ENCODE results near the gene BMP4. TPM values are rescaled to one million over a fixed set of nuclear protein-coding genes. Genes with fewer than 3 reads are reported as not detected.

The BMP4 gene
- total and polyA plus RNA-seq, 2 experiments from 2014 or later = 2.5 to 3.9 TPM

- no peaks in the 10 kb centered on the region for H3K36me3 ChIP-seq (ENCODE audit: insufficient read depth)
- Mint-ChIP-seq H3K4me3 (no peak overlapping the region), H3K27ac (no peak overlapping the region), H3K4me1 (peaks cover 23% of the 10 kb centered on the region), H3K36me3 (ENCODE audit: low read depth) (no peaks in the 10 kb centered on the region), H3K27me3 (ENCODE audit: insufficient read depth, low read depth, poor library complexity) (peaks cover 58% of the 10 kb centered on the region), H3K9me3 (peaks cover 12% of the 10 kb centered on the region; the same call in 2 of the 3 replicates)
- no peak overlapping the region for H3K4me3 ChIP-seq
- H3K27ac ChIP-seq (ENCODE audit: low read depth) = no peak overlapping the region
- H2AFZ ChIP-seq = no peak overlapping the region
- TF ChIP-seq NANOG (IDR thresholded peaks at IDR 0.05; ENCODE audit: borderline replicate concordance) (no peak), POLR2AphosphoS5 (IDR thresholded peaks at IDR 0.05; ENCODE audit: low read depth) (no peak), STAT1 (IDR thresholded peaks at IDR 0.05; ENCODE audit: unreplicated experiment) (no peak), REST (IDR thresholded peaks at IDR 0.05; ENCODE audit: unreplicated experiment) (no peak), CTCF (conservative IDR thresholded peaks at IDR 0.05; ENCODE audit: low read depth in 2 of 2) (no peak), ZNF331 (CRISPR knock-in tag; IDR thresholded peaks at IDR 0.05; ENCODE audit: low read depth) (no peak), CREB1 (CRISPR knock-in tag; IDR thresholded peaks at IDR 0.05; ENCODE audit: low read depth) (no peak), JUNB (IDR thresholded peaks at IDR 0.05; ENCODE audit: unreplicated experiment) (no peak)
- peaks cover 5% of the 10 kb centered on the region; the same call in 1 of the 2 replicates for H3F3A ChIP-seq (replicated peaks; ENCODE audit: low read depth)
- no peaks in the 10 kb centered on the region for H3K79me2 ChIP-seq (replicated peaks; ENCODE audit: insufficient read depth)
- no peak overlapping the region for H3K4me2 ChIP-seq
- ATAC-seq = no peak
- H4K20me1 ChIP-seq (replicated peaks; ENCODE audit: insufficient read depth) = no peaks in the 10 kb centered on the region
- peaks cover 95% of the 10 kb centered on the region for H3K27me3 ChIP-seq (ENCODE audit: insufficient read depth)
- 0 out of 2 replicates have a peak, but pooled peaks cover 4% of the 10 kb centered on the region for H3K9me2 ChIP-seq (ENCODE audit: insufficient read depth)
- DNase-seq (ENCODE audit: low spot score) = no peak
- H3K4me1 ChIP-seq (ENCODE audit: insufficient read depth) = peaks cover 20% of the 10 kb centered on the region
Observed at GRCh38 chr14:53958628-53959027, 2.0 kb upstream of the BMP4 start.

- H3K27ac Mint-ChIP-seq = no peak overlapping the region
- Histone ChIP-seq H3K27me3 (ENCODE audit: insufficient read depth) (peaks cover 91% of the 10 kb centered on the region), H3K4me3 (no peak overlapping the region), H3K27ac (ENCODE audit: low read depth) (no peak overlapping the region), H3K4me1 (ENCODE audit: insufficient read depth) (peaks cover 20% of the 10 kb centered on the region), H3F3A (replicated peaks; ENCODE audit: low read depth) (peaks cover 7% of the 10 kb centered on the region; the same call in 1 of the 2 replicates), H3K79me2 (replicated peaks; ENCODE audit: insufficient read depth) (no peaks in the 10 kb centered on the region), H2AFZ (no peak overlapping the region), H3K9me2 (ENCODE audit: insufficient read depth) (0 out of 2 replicates have a peak, but pooled peaks cover 4% of the 10 kb centered on the region), H3K4me2 (no peak overlapping the region), H3K36me3 (ENCODE audit: insufficient read depth) (no peaks in the 10 kb centered on the region), H4K20me1 (replicated peaks; ENCODE audit: insufficient read depth) (no peaks in the 10 kb centered on the region)
- H3K4me1 Mint-ChIP-seq = peaks cover 15% of the 10 kb centered on the region
- peak overlapping the region; percentile 37; the same call in 1 of the 3 replicates for H3K4me3 Mint-ChIP-seq
- no peaks in the 10 kb centered on the region for H3K36me3 Mint-ChIP-seq (ENCODE audit: low read depth)
- H3K27me3 Mint-ChIP-seq (ENCODE audit: insufficient read depth, low read depth, poor library complexity) = peaks cover 56% of the 10 kb centered on the region
- DNase-seq (ENCODE audit: low spot score) = no peak
- no peak for ATAC-seq
- peaks cover 12% of the 10 kb centered on the region; the same call in 2 of the 3 replicates for H3K9me3 Mint-ChIP-seq
- TF ChIP-seq ETS1 (IDR thresholded peaks at IDR 0.05) (no peak), ZNF114 (CRISPR knock-in tag; IDR thresholded peaks at IDR 0.05) (no peak), REST (IDR thresholded peaks at IDR 0.05; ENCODE audit: unreplicated experiment) (no peak), EZH2 (IDR thresholded peaks at IDR 0.05; ENCODE audit: low read depth, unreplicated experiment) (no peak), EZH2phosphoT487 (IDR thresholded peaks at IDR 0.05; ENCODE audit: unreplicated experiment) (no peak), POLR2AphosphoS5 (IDR thresholded peaks at IDR 0.05; ENCODE audit: low read depth) (no peak), STAT1 (IDR thresholded peaks at IDR 0.05; ENCODE audit: unreplicated experiment) (no peak), NANOG (IDR thresholded peaks at IDR 0.05; ENCODE audit: borderline replicate concordance) (no peak), JUNB (IDR thresholded peaks at IDR 0.05; ENCODE audit: unreplicated experiment) (no peak), ZNF331 (CRISPR knock-in tag; IDR thresholded peaks at IDR 0.05; ENCODE audit: low read depth) (no peak)
Observed at GRCh38 chr14:53957739-53958138, 1.1 kb upstream of the BMP4 start.
